OCI-LY7 (cell line): ENCODE data around the gene TEKT5.

Experiments
- EZH2phosphoT487 ChIP-seq: fragments of 200-600 bp; sonication (generic); IDR thresholded peaks from 2 replicates; pipeline ENCODE4 v1.6.1; 2018; ENCODE audit warnings: low read depth, borderline replicate concordance, mild to moderate bottlenecking, mixed run types, antibody characterized with exemption, low read length, moderate library complexity, mixed read lengths
- TF ChIP-seq, protein P1 (sequence below): fragments of 200-600 bp; sonication (generic); conservative IDR thresholded peaks from 2 replicates; pipeline ENCODE4 v1.5.1; 2014; ENCODE audit warnings: mild to moderate bottlenecking, antibody characterized with exemption, low read length, moderate library complexity, mixed read lengths

DNA sequence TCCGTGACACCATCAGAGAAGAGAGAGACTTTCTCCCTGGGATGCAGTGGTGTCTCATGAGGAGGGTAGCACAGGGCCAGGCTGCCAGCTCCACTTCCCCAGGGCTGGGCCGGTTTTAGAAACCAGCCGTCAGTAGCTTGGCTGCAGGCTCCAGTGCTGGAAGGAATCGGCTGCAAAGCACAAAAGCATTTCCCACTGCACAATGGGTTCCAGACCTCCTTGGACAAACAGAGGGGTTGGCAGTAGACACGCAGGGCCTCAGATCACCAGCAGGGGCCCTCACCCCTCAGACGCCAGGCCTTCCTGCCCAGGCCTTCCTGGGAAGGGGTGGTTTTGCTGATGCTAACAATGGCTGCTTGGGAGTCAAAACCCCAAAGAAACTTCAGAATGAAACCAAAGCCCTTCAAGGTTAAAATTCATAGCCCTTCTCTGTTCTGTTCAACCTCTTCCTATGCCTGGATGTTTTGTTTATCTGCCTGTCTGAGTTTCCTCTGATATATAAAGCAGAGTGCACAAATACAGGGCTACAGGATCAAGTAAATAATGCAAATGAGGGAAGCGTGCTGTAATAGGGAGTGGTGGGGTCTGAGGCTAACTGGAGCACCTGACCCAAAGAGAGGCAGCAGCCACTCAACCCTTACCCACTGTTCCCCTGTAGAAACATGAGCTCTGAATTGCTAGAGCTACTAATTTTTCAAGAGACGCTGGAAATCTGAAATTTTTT, 26.2 kb downstream of the TEKT5 start:
- TF ChIP-seq, protein P1, sequence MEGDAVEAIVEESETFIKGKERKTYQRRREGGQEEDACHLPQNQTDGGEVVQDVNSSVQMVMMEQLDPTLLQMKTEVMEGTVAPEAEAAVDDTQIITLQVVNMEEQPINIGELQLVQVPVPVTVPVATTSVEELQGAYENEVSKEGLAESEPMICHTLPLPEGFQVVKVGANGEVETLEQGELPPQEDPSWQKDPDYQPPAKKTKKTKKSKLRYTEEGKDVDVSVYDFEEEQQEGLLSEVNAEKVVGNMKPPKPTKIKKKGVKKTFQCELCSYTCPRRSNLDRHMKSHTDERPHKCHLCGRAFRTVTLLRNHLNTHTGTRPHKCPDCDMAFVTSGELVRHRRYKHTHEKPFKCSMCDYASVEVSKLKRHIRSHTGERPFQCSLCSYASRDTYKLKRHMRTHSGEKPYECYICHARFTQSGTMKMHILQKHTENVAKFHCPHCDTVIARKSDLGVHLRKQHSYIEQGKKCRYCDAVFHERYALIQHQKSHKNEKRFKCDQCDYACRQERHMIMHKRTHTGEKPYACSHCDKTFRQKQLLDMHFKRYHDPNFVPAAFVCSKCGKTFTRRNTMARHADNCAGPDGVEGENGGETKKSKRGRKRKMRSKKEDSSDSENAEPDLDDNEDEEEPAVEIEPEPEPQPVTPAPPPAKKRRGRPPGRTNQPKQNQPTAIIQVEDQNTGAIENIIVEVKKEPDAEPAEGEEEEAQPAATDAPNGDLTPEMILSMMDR: peak; percentile 72
- no peak for TF ChIP-seq EZH2phosphoT487
